HG03565 (cell line): ENCODE data around the gene FAT2.

Source experiments
- ATAC-seq: cut with Tn5 transposase; IDR thresholded peaks from one replicate; pipeline ENCODE4 v1.9.1; 2021; ENCODE audit warnings: mild to moderate bottlenecking, moderate library complexity; ENCODE audit not compliant: unreplicated experiment

Gene FAT2, protein sequence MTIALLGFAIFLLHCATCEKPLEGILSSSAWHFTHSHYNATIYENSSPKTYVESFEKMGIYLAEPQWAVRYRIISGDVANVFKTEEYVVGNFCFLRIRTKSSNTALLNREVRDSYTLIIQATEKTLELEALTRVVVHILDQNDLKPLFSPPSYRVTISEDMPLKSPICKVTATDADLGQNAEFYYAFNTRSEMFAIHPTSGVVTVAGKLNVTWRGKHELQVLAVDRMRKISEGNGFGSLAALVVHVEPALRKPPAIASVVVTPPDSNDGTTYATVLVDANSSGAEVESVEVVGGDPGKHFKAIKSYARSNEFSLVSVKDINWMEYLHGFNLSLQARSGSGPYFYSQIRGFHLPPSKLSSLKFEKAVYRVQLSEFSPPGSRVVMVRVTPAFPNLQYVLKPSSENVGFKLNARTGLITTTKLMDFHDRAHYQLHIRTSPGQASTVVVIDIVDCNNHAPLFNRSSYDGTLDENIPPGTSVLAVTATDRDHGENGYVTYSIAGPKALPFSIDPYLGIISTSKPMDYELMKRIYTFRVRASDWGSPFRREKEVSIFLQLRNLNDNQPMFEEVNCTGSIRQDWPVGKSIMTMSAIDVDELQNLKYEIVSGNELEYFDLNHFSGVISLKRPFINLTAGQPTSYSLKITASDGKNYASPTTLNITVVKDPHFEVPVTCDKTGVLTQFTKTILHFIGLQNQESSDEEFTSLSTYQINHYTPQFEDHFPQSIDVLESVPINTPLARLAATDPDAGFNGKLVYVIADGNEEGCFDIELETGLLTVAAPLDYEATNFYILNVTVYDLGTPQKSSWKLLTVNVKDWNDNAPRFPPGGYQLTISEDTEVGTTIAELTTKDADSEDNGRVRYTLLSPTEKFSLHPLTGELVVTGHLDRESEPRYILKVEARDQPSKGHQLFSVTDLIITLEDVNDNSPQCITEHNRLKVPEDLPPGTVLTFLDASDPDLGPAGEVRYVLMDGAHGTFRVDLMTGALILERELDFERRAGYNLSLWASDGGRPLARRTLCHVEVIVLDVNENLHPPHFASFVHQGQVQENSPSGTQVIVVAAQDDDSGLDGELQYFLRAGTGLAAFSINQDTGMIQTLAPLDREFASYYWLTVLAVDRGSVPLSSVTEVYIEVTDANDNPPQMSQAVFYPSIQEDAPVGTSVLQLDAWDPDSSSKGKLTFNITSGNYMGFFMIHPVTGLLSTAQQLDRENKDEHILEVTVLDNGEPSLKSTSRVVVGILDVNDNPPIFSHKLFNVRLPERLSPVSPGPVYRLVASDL (N-terminal part only)

DNA sequence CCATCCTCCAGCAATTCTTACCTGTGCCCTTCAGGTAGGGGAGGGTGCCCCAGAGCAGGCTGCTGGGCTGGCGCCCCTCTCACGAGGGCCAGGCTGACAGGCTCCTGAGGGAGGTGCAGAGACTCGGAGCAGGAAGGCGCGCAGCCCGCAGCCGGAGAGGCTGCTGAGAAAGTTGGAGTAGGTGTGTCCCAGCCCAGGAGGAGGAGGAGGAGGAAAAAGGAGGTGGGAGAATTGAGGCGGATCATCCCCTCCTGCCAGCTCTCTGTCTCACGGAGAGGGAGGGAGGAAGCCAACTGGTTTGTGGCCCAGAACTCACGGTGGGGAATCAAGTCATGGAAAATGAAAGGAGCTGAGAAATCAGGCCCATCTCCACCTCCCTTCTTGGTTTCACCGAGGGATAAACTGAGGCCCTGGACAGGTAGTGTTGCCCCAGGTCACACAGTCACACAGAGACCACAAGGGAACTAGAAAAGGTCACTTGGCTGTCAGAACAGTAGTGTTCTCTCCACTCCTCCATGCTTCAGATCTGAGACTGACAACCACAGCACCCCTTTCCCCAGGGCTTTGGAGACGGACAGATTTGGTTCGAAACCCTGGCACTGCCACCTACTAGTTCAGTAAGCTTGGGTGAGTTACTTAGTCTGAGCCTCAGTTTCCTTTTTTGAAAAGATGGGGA is at the start of gene FAT2:
Gene FAT2, minus strand, starts transcription at position 188 of the 676 bp plus-strand sequence. CDS start 22,400 bp downstream, outside the sequence.
- ATAC-seq: no peak

DNA sequence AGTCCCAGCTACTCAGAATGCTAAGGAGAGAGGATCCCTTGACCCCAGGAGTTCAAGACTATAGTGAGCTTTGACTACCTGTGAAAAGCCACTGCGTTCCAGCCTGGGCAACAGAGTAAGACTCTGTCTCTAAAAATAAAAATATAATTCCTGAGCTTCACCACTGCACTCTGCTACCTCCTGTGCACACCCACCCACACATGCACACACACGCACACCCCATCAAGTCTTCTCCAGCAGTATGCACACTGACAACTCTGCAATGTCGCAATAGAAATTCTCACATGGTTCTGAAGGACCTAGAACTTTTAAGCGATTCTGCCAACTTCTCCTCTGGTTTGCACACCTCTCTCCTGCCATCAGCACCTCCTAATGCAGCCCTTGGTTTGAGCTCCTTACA is 47.5 kb upstream of the FAT2 start:
- no peak for ATAC-seq

DNA sequence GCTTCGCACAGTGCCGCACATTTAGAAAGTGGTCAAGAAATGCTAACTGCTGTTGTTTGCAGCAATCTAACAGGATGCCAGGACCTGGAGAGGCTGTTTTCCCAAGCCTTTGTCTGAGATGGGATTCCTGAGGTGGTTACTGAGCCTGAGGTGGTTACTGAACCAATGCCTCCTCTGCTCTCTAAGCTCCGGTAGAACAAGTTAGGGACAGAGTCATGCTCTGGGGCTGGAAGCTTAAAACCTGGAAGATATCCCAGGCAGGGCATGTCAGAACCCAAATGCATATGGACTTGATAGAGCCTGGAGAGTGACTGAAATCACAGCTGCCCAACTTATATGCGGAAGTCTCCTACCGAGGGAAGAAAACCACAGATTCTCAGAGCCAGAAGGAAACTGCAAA is 46.5 kb upstream of the FAT2 start:
- ATAC-seq: no peak

DNA sequence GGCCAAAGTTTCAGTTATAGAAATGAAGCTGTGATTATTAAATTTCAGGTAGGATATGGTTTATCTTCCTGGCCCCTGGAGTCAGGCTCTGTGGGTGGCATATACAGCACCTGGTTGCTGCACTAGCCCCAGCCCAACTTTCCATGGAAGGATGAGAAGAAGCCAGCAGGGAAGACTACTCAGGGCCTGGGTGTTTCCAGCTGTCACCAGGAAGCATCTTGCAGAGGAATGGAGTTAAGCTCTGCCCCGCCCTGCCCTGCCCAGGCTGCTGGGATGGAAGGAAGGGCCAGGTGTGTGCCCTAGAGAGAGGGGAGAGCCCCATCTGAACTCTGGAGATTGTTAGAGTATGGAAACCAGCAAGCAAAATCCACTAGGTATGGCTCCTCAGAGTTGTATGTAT is 42.8 kb upstream of the FAT2 start:
- no peak for ATAC-seq

DNA sequence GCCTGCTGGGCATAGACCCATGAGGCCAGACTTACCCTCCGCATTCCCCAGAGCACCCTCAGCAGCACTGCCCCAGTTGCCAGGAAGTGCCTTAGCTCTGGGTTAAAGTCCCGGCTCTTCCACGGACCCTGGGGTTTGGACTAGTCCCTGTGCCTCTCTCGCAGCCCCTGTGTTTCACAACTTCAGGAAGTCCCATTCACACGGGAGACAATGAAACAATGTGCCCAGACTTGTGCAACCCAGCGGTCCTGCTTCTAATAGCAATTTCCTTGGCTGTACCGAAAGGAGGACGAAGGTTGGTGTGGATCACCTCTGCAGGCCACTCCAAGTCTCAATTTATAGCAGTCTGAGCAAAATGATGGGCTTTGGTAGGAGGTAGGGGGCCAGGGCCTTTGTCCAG is 41.8 kb upstream of the FAT2 start:
- ATAC-seq: no peak

DNA sequence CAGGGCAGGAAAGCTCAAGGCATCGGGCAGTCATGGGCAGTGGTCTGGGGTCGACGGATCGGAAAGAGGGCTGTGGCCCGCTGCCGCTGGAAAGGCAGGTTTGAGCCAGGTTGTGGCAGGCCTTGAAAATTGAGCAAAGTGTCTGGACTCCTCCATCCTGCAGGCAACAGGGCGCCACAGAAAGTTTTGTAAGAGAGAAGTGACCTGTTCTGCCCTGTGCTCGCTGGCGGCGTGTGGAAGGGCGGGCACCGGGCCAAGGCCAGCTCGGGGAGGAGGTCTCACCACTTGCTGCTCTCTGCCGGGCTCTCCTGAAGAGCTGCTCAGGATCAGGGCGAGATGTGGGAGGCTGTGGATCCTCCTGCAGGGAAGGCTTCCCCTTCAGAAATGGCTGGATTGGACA is 41.4 kb upstream of the FAT2 start:
- no peak for ATAC-seq

DNA sequence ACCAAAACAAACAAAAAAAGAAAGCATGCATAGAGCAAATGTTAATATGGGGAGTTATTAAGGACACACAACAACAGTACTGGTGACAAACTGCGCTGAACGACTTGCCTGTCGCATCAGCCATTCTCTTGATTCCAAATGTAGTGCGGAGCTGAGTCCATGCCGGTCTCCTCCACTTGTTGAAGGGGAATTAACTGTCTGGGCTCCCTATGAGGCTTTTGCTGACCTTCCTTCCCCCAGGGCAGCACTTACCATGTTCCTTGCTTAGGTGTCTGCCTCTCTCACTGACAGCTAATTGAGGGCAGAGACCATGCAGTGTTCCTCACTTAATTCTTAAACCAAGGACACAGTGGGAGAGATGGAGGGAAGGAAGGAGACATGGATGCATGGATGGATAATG is 40.8 kb upstream of the FAT2 start:
- no peak for ATAC-seq

DNA sequence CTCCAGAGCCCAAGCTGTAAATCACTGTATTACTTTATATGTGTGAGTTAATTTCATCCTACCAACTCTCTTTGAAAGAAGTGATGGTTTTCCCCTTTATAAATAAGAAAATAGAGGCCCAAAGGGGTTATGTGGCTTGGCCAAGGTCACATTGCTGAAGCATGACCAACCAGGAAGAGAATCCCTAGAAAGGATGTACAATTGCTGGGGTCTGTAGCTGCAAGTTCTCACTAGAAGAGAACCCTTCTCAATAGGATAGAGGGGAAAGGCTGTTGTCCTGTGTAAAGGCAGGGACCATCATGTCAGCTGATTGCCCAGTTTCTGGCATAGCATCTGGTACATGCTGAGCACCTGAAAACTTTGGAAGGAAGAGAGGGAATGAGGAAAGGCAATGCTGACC is 39.0 kb upstream of the FAT2 start:
- ATAC-seq: no peak

DNA sequence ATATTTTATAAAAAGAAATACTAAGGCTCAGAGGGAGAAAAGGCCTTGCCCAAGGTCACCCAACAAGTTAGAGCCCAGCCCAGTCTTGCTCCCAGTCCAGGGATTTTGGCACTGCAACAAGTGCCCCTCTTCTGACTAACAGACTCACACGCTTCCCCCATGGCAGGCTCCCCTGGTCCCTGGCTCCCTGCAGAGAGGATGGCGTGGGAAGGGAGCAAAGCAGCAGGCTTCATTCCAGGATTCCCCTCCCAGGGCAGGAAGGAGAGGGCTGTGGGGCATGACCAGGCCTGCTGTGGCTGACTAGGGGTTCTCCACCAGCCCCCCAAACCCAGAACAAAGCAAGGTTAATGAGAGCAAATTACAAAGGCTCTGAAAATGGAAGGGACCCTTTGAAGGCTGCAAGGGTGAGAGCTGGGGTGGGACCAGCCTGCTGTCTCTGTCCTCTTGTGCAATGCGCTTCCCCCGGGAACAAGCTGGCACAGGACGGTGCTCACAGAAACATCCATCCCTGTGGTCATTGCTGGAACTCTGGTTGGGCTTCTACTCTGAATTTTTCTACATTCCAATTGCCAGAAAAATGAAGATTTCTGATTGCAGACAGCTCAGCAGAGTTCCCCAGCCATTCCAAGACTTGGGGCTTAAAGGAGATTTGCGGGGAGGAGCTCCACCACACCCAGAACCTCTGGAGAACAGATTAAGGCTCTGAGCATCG is 37.1 kb upstream of the FAT2 start:
- no peak for ATAC-seq

DNA sequence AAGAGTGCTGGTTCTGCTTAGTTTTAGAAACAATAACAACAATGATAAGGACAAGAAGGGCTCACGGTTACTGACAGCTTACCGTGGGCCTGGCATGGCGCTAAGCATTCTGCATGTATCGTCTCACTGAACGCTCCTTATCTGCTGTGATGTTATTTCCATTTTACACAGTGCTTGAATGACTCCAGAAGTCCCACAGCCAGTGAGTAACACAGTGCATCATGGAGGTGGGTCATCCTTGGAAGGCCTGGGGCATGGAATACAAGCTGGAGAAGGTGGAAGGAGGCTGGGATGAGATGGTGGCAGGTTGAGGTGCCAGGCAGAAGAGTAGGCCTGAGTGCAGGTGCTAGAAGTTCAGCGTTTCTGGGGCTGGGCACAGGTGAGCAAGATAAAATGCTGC is 36.5 kb upstream of the FAT2 start:
- no peak for ATAC-seq

DNA sequence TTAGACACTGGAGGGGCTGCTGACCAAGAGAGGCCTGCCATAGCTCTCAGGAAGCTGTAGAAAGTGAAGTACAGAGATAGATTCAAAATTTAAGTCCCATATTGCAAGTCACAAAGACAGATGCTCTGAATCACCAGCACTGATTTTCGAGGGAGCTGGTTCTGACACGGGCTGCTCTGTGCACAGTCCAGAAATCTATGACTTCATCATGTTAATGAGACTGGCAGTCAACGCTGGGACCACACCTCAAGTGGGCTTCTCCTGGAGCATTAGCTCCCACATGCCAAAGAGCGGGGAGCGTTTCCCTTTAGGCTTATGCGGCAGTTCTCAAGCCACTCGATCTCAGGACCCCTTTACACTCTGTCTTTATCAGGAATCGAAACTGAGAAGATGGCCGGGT is 34.2 kb upstream of the FAT2 start:
- ATAC-seq: no peak

DNA sequence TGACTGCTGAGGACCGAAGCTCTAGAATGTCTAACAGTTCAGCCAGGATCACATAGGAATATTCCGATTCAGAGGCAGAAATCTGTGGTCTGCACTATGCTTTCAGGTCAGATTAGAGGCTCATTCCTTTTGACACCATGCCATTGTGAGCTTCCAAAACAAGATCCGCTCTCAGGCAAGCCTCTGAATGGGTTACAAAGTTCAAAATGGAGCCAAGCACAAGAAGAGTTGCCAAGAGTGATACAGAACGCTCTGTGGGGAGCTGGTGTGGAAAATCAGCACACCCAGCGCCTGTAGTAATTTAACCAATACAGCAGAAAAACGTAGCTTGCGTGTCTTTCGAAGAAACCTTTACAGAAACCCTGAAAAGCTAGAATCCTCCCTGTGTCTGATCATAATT is 33.3 kb upstream of the FAT2 start:
- ATAC-seq: no peak

DNA sequence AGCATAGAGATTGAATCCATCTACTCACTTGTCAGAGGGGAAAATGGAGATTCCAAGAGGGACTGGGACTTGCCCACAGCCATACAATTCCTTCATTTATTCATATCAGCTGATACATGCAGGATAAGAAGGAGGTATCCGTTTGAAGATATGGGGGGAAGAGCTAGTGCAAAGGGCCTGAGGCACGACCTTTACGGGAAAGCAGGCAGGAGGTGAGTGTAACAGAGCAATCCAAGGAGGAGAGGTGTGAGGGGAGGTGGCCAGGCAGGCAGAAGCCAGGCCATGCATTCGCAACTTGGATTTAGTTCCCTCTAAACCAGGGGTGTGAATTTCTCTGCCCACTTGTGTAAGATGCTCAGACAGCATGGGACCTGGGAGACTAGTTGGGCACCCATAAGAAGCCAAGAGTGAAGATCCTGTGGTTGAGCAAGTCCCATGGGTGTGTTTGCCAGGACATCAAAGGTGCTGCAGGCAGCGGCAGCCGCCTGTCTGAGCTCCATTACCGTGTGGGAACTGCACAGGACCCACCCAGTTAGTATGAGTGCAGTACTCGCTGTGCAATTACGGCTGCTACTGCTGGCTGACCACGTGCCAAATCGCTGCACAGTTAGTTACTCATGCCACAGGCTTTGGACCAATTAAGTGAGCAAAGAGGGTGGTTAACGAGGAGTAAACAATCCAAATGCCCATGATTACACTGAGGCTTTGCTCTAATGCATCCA is 31.4 kb upstream of the FAT2 start:
- ATAC-seq: no peak

DNA sequence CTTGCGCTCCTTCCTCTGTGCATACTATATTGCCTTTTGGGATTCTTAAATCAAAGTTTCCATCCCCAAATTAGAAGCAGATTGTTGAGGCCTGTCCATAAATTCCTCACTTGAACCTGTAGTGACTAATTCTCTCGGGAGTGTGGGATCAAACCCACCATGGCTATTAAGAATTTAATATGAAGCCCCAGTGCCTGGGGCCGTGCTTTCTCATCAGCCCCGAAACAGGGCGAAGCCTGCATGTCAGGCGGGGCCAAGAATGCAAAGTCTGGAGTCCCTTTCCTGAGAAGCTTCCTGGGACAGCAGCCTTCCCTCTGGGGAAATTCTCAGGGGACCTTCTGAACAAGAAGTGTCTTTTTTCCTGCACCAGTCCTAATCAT is 29.3 kb upstream of the FAT2 start:
- no peak for ATAC-seq

DNA sequence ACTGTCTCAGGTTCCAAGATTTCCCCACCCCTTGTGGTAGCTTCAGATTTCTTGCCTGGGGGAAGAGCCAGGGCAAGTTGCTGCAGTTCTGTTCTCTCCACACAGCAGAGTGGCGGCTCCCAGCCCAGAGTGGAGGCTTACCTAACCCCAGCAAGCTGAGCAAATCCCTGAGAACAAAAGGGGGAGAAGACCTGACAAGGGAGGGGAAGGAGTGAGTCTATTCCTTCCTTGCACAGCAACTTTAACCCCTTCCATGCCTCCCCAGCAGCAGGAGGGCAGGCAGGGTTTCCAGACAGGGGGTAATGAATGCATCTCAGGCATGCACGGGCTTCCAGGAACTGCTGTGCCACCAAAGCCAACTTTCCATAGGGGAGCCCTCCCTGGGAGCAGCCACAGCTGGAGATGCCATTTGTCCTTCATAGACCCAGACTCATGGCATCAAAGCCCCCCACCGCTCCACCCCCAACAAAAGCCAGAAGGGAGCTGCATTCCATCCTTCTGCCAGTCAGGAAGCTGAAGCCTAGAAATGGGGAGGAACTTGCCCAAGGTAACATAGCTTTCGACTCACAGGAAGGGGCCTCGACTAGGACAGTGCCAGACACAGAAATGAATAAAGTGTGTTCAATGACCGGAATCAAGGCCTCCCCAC is 28.8 kb upstream of the FAT2 start:
- ATAC-seq: no peak

DNA sequence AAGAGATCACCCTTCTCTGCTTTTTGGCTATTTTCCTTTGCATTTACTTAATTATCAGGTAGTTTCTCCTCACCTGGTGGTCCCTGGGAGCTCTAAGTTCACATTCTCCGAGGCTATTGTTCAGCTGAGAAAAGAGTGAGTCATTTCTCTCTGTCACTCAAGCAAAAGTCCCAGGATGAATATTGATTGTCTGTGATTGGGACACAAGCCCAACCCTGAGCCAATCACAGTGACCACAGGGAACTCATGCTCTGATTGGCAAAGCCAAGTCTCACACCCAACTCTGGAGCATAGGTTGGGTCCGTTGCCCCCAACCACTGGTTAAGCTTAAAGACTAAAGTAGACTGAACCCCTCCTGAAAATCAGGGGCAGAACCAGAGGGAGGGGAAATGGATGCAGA is 27.8 kb upstream of the FAT2 start:
- ATAC-seq: no peak

DNA sequence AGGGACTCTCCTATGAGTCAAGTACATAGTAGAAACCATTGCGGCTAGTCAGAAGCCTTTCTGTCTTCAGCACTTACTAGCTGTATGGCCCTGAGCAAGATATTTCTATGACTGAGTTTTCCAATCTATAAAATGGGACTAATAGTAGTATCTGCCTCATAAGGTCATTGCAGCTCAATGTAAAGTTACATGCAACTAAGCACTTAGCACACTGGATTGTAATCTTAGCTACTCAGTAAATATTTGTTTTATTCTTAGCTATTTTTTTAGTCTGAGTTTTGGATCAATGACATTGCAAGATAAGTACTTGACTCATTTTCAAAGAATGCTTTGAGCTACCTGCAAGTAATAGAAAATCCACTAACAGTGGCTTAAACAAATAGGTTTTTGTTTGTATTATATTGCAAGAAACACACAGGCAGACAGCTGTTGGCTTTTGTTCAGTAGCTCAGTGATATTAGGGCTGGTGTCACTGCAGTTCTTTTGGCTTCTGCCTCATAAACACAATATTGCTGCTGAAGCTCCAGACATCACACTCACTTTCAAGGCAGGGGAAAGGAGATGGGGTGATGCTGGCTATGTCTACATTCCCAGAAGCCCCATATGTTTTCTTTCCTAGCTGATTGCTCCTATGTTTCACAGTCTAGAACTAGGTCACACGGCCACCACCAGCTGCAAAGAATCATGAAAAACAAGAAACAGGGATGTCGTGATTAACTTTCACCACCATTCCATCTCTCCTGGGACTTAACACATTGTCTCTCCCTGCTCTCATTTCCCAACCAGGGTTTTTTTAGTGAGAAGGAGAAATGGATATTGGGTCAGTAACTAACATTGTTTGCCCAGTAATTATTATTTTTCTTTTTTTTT is 26.9 kb upstream of the FAT2 start:
- no peak for ATAC-seq

DNA sequence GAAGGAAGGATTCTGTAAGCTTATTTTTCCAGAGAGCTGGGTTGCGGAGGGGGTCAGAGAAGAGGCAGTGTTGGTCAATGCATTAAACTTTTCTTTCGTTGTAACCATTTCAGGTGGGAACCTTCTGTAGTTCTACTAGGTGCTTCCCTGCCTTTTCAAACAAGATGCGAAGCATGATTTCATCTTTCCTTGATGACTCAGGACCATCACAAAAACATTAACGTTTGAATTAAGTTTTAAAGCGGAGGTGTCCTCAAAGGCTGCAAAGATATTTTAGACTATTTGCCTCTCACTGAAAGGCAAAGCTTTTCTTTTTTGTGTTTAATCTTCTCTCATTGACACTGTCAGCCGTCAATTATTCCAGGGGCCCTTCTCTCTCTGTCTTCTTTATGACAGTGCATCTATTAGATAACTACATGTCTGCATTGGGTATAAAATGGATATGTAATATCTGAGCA is 26.3 kb upstream of the FAT2 start:
- ATAC-seq: no peak
